K562 (cell line): ENCODE results near the gene SNX3. TPM values are rescaled to one million over a fixed set of nuclear protein-coding genes. Genes with fewer than 3 reads are reported as not detected.
A peak's percentile ranks its signal among the peaks of the same experiment; 100 is the strongest.

Experiments
- ATAC-seq: fragments of 200-7000 bp; cut with Tn5 transposase; 3 replicates; pipeline ENCODE4 v1.9.1; 2020; ENCODE audit warnings: moderate library complexity
- BruUV-seq: library from RNA; stranded (reverse); fragments of 400-500 nt; replicated peaks from 2 replicates; lab custom pipeline; 2021; lab: Mats Ljungman, UMichigan
- CTCF ChIA-PET: fragments of 300-600 bp; formaldehyde crosslinking; extraction: SDS; loops from one replicate; lab custom pipeline; 2021; ENCODE audit warnings: low intra/inter-chr PET ratio; lab: Yijun Ruan, JAX
- POLR2A ChIA-PET: fragments of 300-600, 350-650 bp; sonication (Branson Sonifier 250); formaldehyde crosslinking; extraction: SDS; loops from one replicate; lab custom pipeline; 2021; ENCODE audit warnings: antibody characterized with exemption, inconsistent platforms; lab: Yijun Ruan, JAX
- DNase-seq, 4 experiments: peaks; one replicate each; pipeline versions ENCODE4 v3.0.0 to v3.0.0-alpha.2; 2011 to 2018; ENCODE audit warnings: low spot score in 3 of 4, mixed read lengths in 3 of 4; ENCODE audit errors: extremely low read depth in 1 of 4
- FAIRE-seq: peaks from 2 replicates; lab custom pipeline; 2011; peaks lifted over from hg19 to GRCh38; lab: Jason Lieb, UNC
- H2AFZ ChIP-seq: 2 replicates; pipeline ENCODE4 v1.6.0; 2011; ENCODE audit warnings: low read depth, low read length, control low read depth, inconsistent platforms
- H3K27ac ChIP-seq: fragments of 200-600 bp; 3 replicates; pipeline ENCODE4 v1.8.0; 2011; ENCODE audit warnings: low read depth, mild to moderate bottlenecking, control low read depth, inconsistent platforms, low read length, moderate library complexity, mixed read lengths; ENCODE audit errors: extremely low read depth
- H3K27me3 ChIP-seq, 2 experiments: fragments of 300-600 bp in 1 of 2; 2 replicates in 1 of 2; 3 replicates in 1 of 2; pipeline versions ENCODE4 v1.6.0 to v1.8.0; 2011; ENCODE audit warnings: inconsistent platforms in 2 of 2, low read length in 2 of 2, mild to moderate bottlenecking in 1 of 2, mixed read lengths in 1 of 2, moderate library complexity in 1 of 2; ENCODE audit not compliant: control insufficient read depth in 2 of 2, insufficient read depth in 2 of 2
- H3K36me3 ChIP-seq: fragments of 300-600 bp; 3 replicates; pipeline ENCODE4 v1.8.0; 2011; ENCODE audit warnings: mild to moderate bottlenecking, low read length, inconsistent platforms; ENCODE audit not compliant: control insufficient read depth, insufficient read depth
- H3K4me1 ChIP-seq, 2 experiments: fragments of 200-600 bp in 1 of 2; replicated peaks in 1 of 2; 2 replicates in 1 of 2; 3 replicates in 1 of 2; pipeline versions ENCODE4 v1.5.1 to v1.8.0; 2011; ENCODE audit warnings: inconsistent platforms in 2 of 2, low read length in 2 of 2, mild to moderate bottlenecking in 1 of 2, mixed read lengths in 1 of 2, moderate library complexity in 1 of 2; ENCODE audit not compliant: control insufficient read depth in 2 of 2, insufficient read depth in 2 of 2
- H3K4me2 ChIP-seq: 2 replicates; pipeline ENCODE4 v1.6.1; 2011; ENCODE audit warnings: low read length, control low read depth, inconsistent platforms, mixed read lengths; ENCODE audit not compliant: insufficient read depth
- H3K4me3 ChIP-seq: fragments of 200-600 bp; sonication (generic), shearing (Covaris generic); 2 replicates; pipeline ENCODE4 v1.5.1; 2016; ENCODE audit warnings: control low read depth, inconsistent platforms
- H3K79me2 ChIP-seq: fragments of 200-600 bp; 3 replicates; pipeline ENCODE4 v1.8.0; 2011; ENCODE audit warnings: low read length, inconsistent platforms; ENCODE audit not compliant: control insufficient read depth, insufficient read depth
- H3K9ac ChIP-seq, 2 experiments: 2 replicates each; pipeline versions ENCODE4 v1.6.0 to v1.6.1; 2011; ENCODE audit warnings: low read depth in 2 of 2, low read length in 2 of 2, control low read depth in 1 of 2, inconsistent platforms in 1 of 2, mild to moderate bottlenecking in 1 of 2, mixed read lengths in 1 of 2; ENCODE audit not compliant: insufficient read depth in 1 of 2
- H3K9me1 ChIP-seq: one replicate; pipeline ENCODE4 v1.6.0; 2011; ENCODE audit warnings: inconsistent platforms, mild to moderate bottlenecking, low read length, moderate library complexity; ENCODE audit not compliant: control insufficient read depth, insufficient read depth
- H3K9me3 ChIP-seq: replicated peaks from 2 replicates; pipeline ENCODE4 v1.5.1; 2011; ENCODE audit warnings: low read depth, low read length, inconsistent platforms; ENCODE audit not compliant: control insufficient read depth, insufficient read depth
- H4K20me1 ChIP-seq: replicated peaks from 2 replicates; pipeline ENCODE4 v1.6.1; 2011; ENCODE audit warnings: low read length, inconsistent platforms, mixed read lengths; ENCODE audit not compliant: control insufficient read depth, insufficient read depth
- CBFA2T2 ChIP-seq: fragments of 450-650 bp; conservative IDR thresholded peaks from 2 replicates; pipeline ENCODE4 v1.6.1; 2017; ENCODE audit warnings: mild to moderate bottlenecking
- CBFA2T3 ChIP-seq: fragments of 450-650 bp; IDR thresholded peaks from 2 replicates; pipeline ENCODE4 v1.6.1; 2017
- KAT2B ChIP-seq: IDR thresholded peaks from one replicate; pipeline ENCODE4 v1.6.1; 2012; ENCODE audit warnings: low read depth, mild to moderate bottlenecking, control low read depth, inconsistent platforms, low read length, moderate library complexity
- MAZ ChIP-seq, 2 experiments: fragments of 450-650 bp in 1 of 2; sonication (generic) in 1 of 2; formaldehyde crosslinking; IDR thresholded peaks in 1 of 2; conservative IDR thresholded peaks in 1 of 2; 2 replicates each; pipeline versions ENCODE4 v1.4.0 to v1.5.0; 2020; ENCODE audit warnings: mild to moderate bottlenecking in 1 of 2, missing genetic modification reagents in 1 of 2
- NFIC ChIP-seq: fragments of 450-650 bp; IDR thresholded peaks from 2 replicates; pipeline ENCODE4 v1.6.1; 2017; ENCODE audit warnings: mild to moderate bottlenecking, inconsistent platforms
- WGBS: fragments of 100-300 bp; shearing (Covaris generic); methylation state at CpG from one replicate; pipeline ENCODE4 v1.1.6; 2016; ENCODE audit warnings: low coverage, mixed read lengths; ENCODE audit not compliant: insufficient coverage; ENCODE audit errors: missing lambda C conversion rate; 5-methylcytosine and 5-hydroxymethylcytosine counted together
- in situ Hi-C: fragments of 300-500 bp; cut with MboI; formaldehyde crosslinking; loops from 4 replicates; pipeline ENCODE4 v1.15.0; 2018; ENCODE audit warnings: inconsistent platforms, mixed read lengths
- intact Hi-C: fragments of 100-400 bp; cut with micrococcal nuclease; formaldehyde crosslinking; loops from 2 replicates; pipeline ENCODE4 v1.14.2; 2022
- polyA plus RNA-seq, 8 experiments: library from polyadenylated mRNA; depleted of rRNA in 4 of 8; stranded (reverse) in 5 of 8; unstranded in 3 of 8; fragments of >200 nt; fragmentation: Nextera tagmentation in 2 of 8; fragmentation: Illumina TruSeq in 1 of 8; extraction: Ambion mirVana in 2 of 8; extraction: Trizol in 1 of 8; gene quantifications; 2 replicates each; pipeline versions ENCODE4 v1.2.1 to v1.2.3, GENCODE V29; 2011 to 2014; ENCODE audit warnings: inconsistent platforms in 1 of 8, missing spikeins in 1 of 8
- total RNA-seq, 7 experiments: library from RNA; depleted of rRNA in 6 of 7; stranded (reverse); fragments of >200 nt in 6 of 7; fragmentation: Illumina TruSeq in 2 of 7; extraction: Trizol in 2 of 7; gene quantifications; 2 replicates each; pipeline versions ENCODE4 v1.2.1 to v1.2.3, GENCODE V29; 2011 to 2021; ENCODE audit warnings: low replicate concordance in 1 of 7

SNX3 gene
- total and polyA plus RNA-seq, 9 of the 15 experiments (the other 6 are each of a cell fraction or from before 2014, with no cell fraction given) = 48.9 to 410 (median 159) TPM

- TF ChIP-seq KAT2B = no peak
- TF ChIP-seq NFIC = peak; percentile 74
- TF ChIP-seq CBFA2T2 = 0 out of 2 replicates have a peak, but pooled peaks have one; percentile 8
These were observed 25.7 kb downstream of the SNX3 start (continued) for GRCh38 chr6:108235127-108235526.

GRCh38 chr6:108228416-108228815 lies 32.4 kb downstream of the SNX3 start:
- DNase-seq (no peak), FAIRE-seq (no peak), ATAC-seq (no peak)
- Histone ChIP-seq H3K27ac (no peak overlapping the region), H3K9ac (no peak overlapping the region), H4K20me1 (0 out of 2 replicates have a peak, but pooled peaks cover 4% of the 10 kb centered on the region), H2AFZ (no peak overlapping the region), H3K36me3 (peaks cover 19% of the 10 kb centered on the region; the same call in 2 of the 3 replicates), H3K79me2 (peaks cover 70% of the 10 kb centered on the region), H3K9me3 (no peaks in the 10 kb centered on the region), H3K4me3 (no peak overlapping the region), H3K27me3 (no peaks in the 10 kb centered on the region), H3K9me1 (no peaks in the 10 kb centered on the region), H3K4me2 (no peak overlapping the region), H3K4me1 (peaks cover 1 to 3% of the 10 kb centered on the region in 2 experiments; a peak in 1 of 5 replicates)
- 80% methylated on average over 8 of the region's 8 CpGs for WGBS
- ChIA-PET POLR2A (no interaction called here), CTCF (no interaction called here)
- intact Hi-C loops (no loop called here), in situ Hi-C loops (no loop called here)
- TF ChIP-seq CBFA2T3 = peak; percentile 8; the same call in 1 of the 2 replicates
- TF ChIP-seq MAZ (CRISPR knock-in tag; conservative IDR thresholded peaks at IDR 0.05 in 1 of 2, IDR thresholded peaks at IDR 0.05 in 1 of 2) = no peak
- BruUV-seq = no TSS peak
